GM18508 (cell line): ENCODE measurements around the gene ASCC2.
"Not testable (repeated sequence)": the region's sequence is repeated elsewhere in the genome, so short reads cannot be mapped to it uniquely, and the experiment has no call there.

Source experiments
- ATAC-seq: cut with Tn5 transposase; IDR thresholded peaks from one replicate; pipeline ENCODE4 v1.9.1; 2021; ENCODE audit warnings: moderate number of reproducible peaks; ENCODE audit not compliant: insufficient read depth, unreplicated experiment

ASCC2 gene

GRCh38 chr22:29837741-29838598, at the start of gene ASCC2:
Gene ASCC2 (minus strand): TSS chr22:29838274. CDS start chr22:29832325, 5,949 bp downstream.
- peak; percentile 72 for ATAC-seq

GRCh38 chr22:29887358-29887757, 49.3 kb upstream of the ASCC2 start:
- no peak for ATAC-seq

- no peak for ATAC-seq
Measured at GRCh38 chr22:29886596-29886995, 48.5 kb upstream of the ASCC2 start.

GRCh38 chr22:29885610-29886009, 47.5 kb upstream of the ASCC2 start:
- ATAC-seq = no peak

GRCh38 chr22:29883775-29884097, 45.7 kb upstream of the ASCC2 start:
- ATAC-seq = no peak

GRCh38 chr22:29883045-29883774, 45.1 kb upstream of the ASCC2 start, which contains the start of gene MTMR3:
Gene MTMR3 (plus strand): TSS chr22:29883174. CDS start chr22:29971060, 87,886 bp downstream.
- ATAC-seq = no peak

GRCh38 chr22:29882716-29883044, 44.6 kb upstream of the ASCC2 start:
- no peak for ATAC-seq

- ATAC-seq = no peak
Measured at GRCh38 chr22:29879753-29880152, 41.7 kb upstream of the ASCC2 start.

- no peak for ATAC-seq
Measured at GRCh38 chr22:29877620-29878019, 39.5 kb upstream of the ASCC2 start.

- no peak for ATAC-seq
Measured at GRCh38 chr22:29873943-29874342, 35.9 kb upstream of the ASCC2 start.

- ATAC-seq = no peak
Measured at GRCh38 chr22:29872989-29873388, 34.9 kb upstream of the ASCC2 start.

- ATAC-seq = no peak
Measured at GRCh38 chr22:29872144-29872893, 34.2 kb upstream of the ASCC2 start.

GRCh38 chr22:29871684-29872083, 33.6 kb upstream of the ASCC2 start:
- ATAC-seq = no peak

- no peak for ATAC-seq
Measured at GRCh38 chr22:29870574-29870973, 32.5 kb upstream of the ASCC2 start.

GRCh38 chr22:29867851-29868250, 29.8 kb upstream of the ASCC2 start:
- ATAC-seq = no peak

- no peak for ATAC-seq
Measured at GRCh38 chr22:29867260-29867659, 29.2 kb upstream of the ASCC2 start.

- ATAC-seq = not testable (repeated sequence)
Measured at GRCh38 chr22:29865572-29865971, 27.5 kb upstream of the ASCC2 start.

- no peak for ATAC-seq
Measured at GRCh38 chr22:29861672-29862297, 23.7 kb upstream of the ASCC2 start.

- no peak for ATAC-seq
Measured at GRCh38 chr22:29860006-29860766, 22.1 kb upstream of the ASCC2 start.

GRCh38 chr22:29859030-29859429, 21.0 kb upstream of the ASCC2 start:
- not testable (repeated sequence) for ATAC-seq
